GM12873 (cell line): ENCODE results near the gene LRRFIP1.

Source experiments
- CTCF ChIP-seq: IDR thresholded peaks from 2 replicates; pipeline ENCODE4 v1.5.1; 2012; ENCODE audit warnings: low read depth, mild to moderate bottlenecking, moderate library complexity, low read length, control low read depth; ENCODE audit not compliant: insufficient read depth; ENCODE audit errors: missing control alignments

The LRRFIP1 gene

GRCh38 chr2:237600205-237600846 lies 27.1 kb upstream of the LRRFIP1 start:
- TF ChIP-seq CTCF: no peak

GRCh38 chr2:237601453-237602116 lies 25.8 kb upstream of the LRRFIP1 start:
- TF ChIP-seq CTCF: no peak

GRCh38 chr2:237602409-237602808 lies 25.0 kb upstream of the LRRFIP1 start:
- no peak for TF ChIP-seq CTCF

GRCh38 chr2:237603049-237603717 lies 24.2 kb upstream of the LRRFIP1 start:
- no peak for TF ChIP-seq CTCF

- TF ChIP-seq CTCF: no peak
These were observed 23.5 kb upstream of the LRRFIP1 start for GRCh38 chr2:237603718-237604362.

GRCh38 chr2:237604391-237604790 lies 23.0 kb upstream of the LRRFIP1 start:
- TF ChIP-seq CTCF: no peak

GRCh38 chr2:237604960-237605359 lies 22.4 kb upstream of the LRRFIP1 start:
- TF ChIP-seq CTCF: no peak
